CD4-positive, alpha-beta T cell (primary cell): ENCODE results near the gene RIN3. TPM values are rescaled to one million over a fixed set of nuclear protein-coding genes. Genes with fewer than 3 reads are reported as not detected.

Source experiments
- ATAC-seq: fragments of 200-7000 bp; cut with Tn5 transposase; one replicate; pipeline ENCODE4 v1.10.0; 2022; ENCODE audit warnings: mild to moderate bottlenecking; ENCODE audit not compliant: poor library complexity
- CTCF ChIA-PET: fragments of 350-600 bp; sonication (Branson Sonifier 250); formaldehyde crosslinking; loops from one replicate; lab custom pipeline; 2021; ENCODE audit warnings: antibody characterized with exemption, inconsistent platforms; lab: Charles Lee
- POLR2A ChIA-PET: fragments of 350-600 bp; sonication (Branson Sonifier 250); formaldehyde crosslinking; loops from one replicate; lab custom pipeline; 2021; ENCODE audit warnings: antibody characterized with exemption, inconsistent platforms; lab: Charles Lee
- DNase-seq, 14 experiments: peaks; one replicate each; pipeline ENCODE4 v3.0.0-alpha.2; 2013 to 2020; ENCODE audit warnings: mixed read lengths in 2 of 14
- H3K27ac ChIP-seq, 2 donors: one replicate each; pipeline versions ENCODE4 v1.5.1 to v1.7.0; 2013; ENCODE audit warnings: low read length in 2 of 2, low read depth in 1 of 2, mild to moderate bottlenecking in 1 of 2
- H3K27me3 ChIP-seq, 2 experiments: 1 replicate in 1 of 2; 2 replicates in 1 of 2; pipeline versions ENCODE4 v1.6.1 to v1.7.0; 2013; ENCODE audit warnings: low read length in 2 of 2, control low read depth in 1 of 2, mild to moderate bottlenecking in 1 of 2, moderate library complexity in 1 of 2; ENCODE audit not compliant: insufficient read depth in 2 of 2, control insufficient read depth in 1 of 2
- H3K36me3 ChIP-seq: one replicate; pipeline ENCODE4 v1.6.1; 2013; ENCODE audit warnings: low read length, control low read depth; ENCODE audit not compliant: insufficient read depth
- H3K4me1 ChIP-seq: one replicate; pipeline ENCODE4 v1.6.1; 2013; ENCODE audit warnings: low read length, control low read depth; ENCODE audit not compliant: insufficient read depth
- H3K4me3 ChIP-seq: one replicate; pipeline ENCODE4 v1.5.1; 2013; ENCODE audit warnings: mild to moderate bottlenecking, low read length, moderate library complexity
- H3K9me3 ChIP-seq, 2 experiments: 1 replicate in 1 of 2; 2 replicates in 1 of 2; pipeline versions ENCODE4 v1.6.1 to v1.7.0; 2013; ENCODE audit warnings: low read length in 2 of 2, mild to moderate bottlenecking in 2 of 2, control low read depth in 1 of 2, moderate library complexity in 1 of 2; ENCODE audit not compliant: control insufficient read depth in 1 of 2, insufficient read depth in 1 of 2
- H3K27ac Mint-ChIP-seq: one replicate; pipeline ENCODE4 v1.8.0; 2020; ENCODE audit warnings: mixed read lengths
- H3K27me3 Mint-ChIP-seq: one replicate; pipeline ENCODE4 v1.8.0; 2021; ENCODE audit warnings: mixed read lengths
- H3K36me3 Mint-ChIP-seq: one replicate; pipeline ENCODE4 v1.8.0; 2021; ENCODE audit warnings: low read depth, mixed read lengths
- H3K4me1 Mint-ChIP-seq: one replicate; pipeline ENCODE4 v1.8.0; 2021; ENCODE audit warnings: low read depth, mixed read lengths
- H3K4me3 Mint-ChIP-seq: one replicate; pipeline ENCODE4 v1.8.0; 2020; ENCODE audit warnings: mild to moderate bottlenecking, mixed read lengths
- H3K9me3 Mint-ChIP-seq: one replicate; pipeline ENCODE4 v1.8.0; 2020; ENCODE audit warnings: mixed read lengths
- CTCF ChIP-seq: fragments of 200-600 bp; IDR thresholded peaks from one replicate; pipeline ENCODE4 v1.8.0; 2022; ENCODE audit warnings: antibody characterized with exemption, mild to moderate bottlenecking
- intact Hi-C, 2 experiments: fragments of 100-400 bp; cut with DNase I in 1 of 2; cut with micrococcal nuclease in 1 of 2; formaldehyde crosslinking; loops; one replicate each; pipeline versions ENCODE4 v1.15.1 to v1.9.0; 2023 to 2025; cut with DNase I, micrococcal nuclease
- total RNA-seq, 174 experiments: library from RNA in 2 of 174; stranded (reverse) in 2 of 174; gene quantifications; one replicate each; pipeline ENCODE4 v1.2.3 and lab custom pipeline; 2021 to 2026

RIN3 gene
- total RNA-seq, 2 experiments from 2014 or later: 67.9 to 72.2 TPM

DNA sequence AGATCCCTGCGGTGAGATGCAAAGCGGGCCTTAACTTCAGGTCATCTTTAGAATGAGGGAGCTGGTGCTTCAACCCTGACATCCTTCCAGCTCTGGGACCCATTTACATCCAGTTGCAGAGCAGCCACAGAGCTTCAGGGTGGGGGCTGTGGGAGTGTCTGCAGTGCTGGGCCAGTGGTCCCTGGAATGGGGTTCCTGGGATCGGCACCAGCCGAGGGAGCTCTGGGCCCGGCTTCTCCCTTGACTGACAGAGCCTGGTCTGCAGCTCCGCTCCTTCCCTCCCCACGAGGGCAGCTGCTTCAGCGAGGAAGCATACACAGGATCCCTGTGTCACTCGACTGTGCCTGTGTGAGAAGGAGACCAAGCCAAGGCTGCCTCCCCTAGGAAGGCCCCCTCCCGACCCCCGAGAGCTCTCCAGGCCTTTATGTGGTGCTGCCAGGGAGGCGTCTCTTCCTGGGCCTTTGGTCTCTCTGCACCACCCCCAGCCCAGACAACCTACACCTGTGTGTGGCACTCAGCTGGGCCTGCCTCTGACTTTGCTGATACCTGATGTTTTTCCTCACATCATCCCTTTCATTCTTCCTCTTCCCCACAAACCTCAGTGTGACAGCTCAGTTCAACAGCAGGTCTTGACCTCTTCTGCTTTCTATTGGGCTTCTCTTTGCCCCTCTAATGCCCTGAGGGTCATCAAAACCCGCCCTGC lies 48.1 kb upstream of the RIN3 start:
- Histone ChIP-seq H3K4me1 (peaks cover 13% of the 10 kb centered on the region), H3K27me3 (no peaks in the 10 kb centered on the region), H3K9me3 (peaks cover 11 to 13% of the 10 kb centered on the region in 2 experiments), H3K27ac (no peak overlapping the region), H3K4me3 (no peak overlapping the region), H3K36me3 (no peaks in the 10 kb centered on the region)
- H3K27ac Mint-ChIP-seq: no peak overlapping the region
- H3K27me3 Mint-ChIP-seq: no peaks in the 10 kb centered on the region
- ATAC-seq: no peak
- POLR2A ChIA-PET: interaction anchor here (0.6 kb wide), 1 partner anchor 70 kb away, joined by 3 read pairs; no protein-coding TSS in a partner anchor
- intact Hi-C loops: no loop called here
- H3K36me3 Mint-ChIP-seq: no peaks in the 10 kb centered on the region
- no peak overlapping the region for H3K4me3 Mint-ChIP-seq
- TF ChIP-seq CTCF: no peak
- peaks cover 19% of the 10 kb centered on the region for H3K4me1 Mint-ChIP-seq
- peaks cover 4% of the 10 kb centered on the region for H3K9me3 Mint-ChIP-seq
- CTCF ChIA-PET: no interaction called here
- DNase-seq: no peak

DNA sequence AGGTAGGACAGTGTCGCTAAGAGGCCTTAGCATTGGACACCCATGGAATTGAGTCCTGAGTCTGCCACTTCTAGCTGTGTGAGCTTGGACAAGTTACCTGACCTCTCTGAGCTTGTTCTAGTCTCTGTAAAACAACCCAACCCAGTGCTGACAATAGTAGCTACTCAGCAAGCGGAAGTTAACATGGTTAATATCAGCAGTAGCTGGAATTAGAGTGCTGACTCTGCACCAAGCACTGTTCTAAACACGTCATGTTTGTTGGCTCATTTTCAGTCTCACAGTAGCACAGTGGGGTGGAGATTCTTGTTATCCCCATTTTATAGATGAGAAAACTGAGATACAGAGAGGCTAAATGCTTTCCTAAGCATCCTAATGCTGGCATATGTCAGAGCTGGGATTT lies 47.5 kb upstream of the RIN3 start:
- Histone ChIP-seq H3K4me1 (peaks cover 10% of the 10 kb centered on the region), H3K4me3 (no peak overlapping the region), H3K27ac (no peak overlapping the region), H3K36me3 (no peaks in the 10 kb centered on the region), H3K27me3 (no peaks in the 10 kb centered on the region), H3K9me3 (peaks cover 11 to 13% of the 10 kb centered on the region in 2 experiments)
- intact Hi-C loops: no loop called here
- ChIA-PET CTCF (interaction anchor here (0.7 kb wide), 1 partner anchor 137 kb away, joined by 3 read pairs; no protein-coding TSS in a partner anchor), POLR2A (no interaction called here)
- no peak overlapping the region for H3K27ac Mint-ChIP-seq
- peaks cover 17% of the 10 kb centered on the region for H3K4me1 Mint-ChIP-seq
- H3K4me3 Mint-ChIP-seq: no peak overlapping the region
- H3K27me3 Mint-ChIP-seq: no peaks in the 10 kb centered on the region
- H3K36me3 Mint-ChIP-seq: no peaks in the 10 kb centered on the region
- DNase-seq: peak in 2 of 14 experiments; percentile 19 to 29
- no peak for ATAC-seq
- peaks cover 4% of the 10 kb centered on the region for H3K9me3 Mint-ChIP-seq
- no peak for TF ChIP-seq CTCF

- peaks cover 11 to 13% of the 10 kb centered on the region in 2 experiments for H3K9me3 ChIP-seq
- peaks cover 4% of the 10 kb centered on the region for H3K4me1 ChIP-seq
- Mint-ChIP-seq H3K36me3 (no peaks in the 10 kb centered on the region), H3K4me1 (no peaks in the 10 kb centered on the region), H3K27ac (no peak overlapping the region), H3K4me3 (no peak overlapping the region), H3K9me3 (peaks cover 4% of the 10 kb centered on the region), H3K27me3 (no peaks in the 10 kb centered on the region)
- no peak for ATAC-seq
- POLR2A ChIA-PET: no interaction called here
- intact Hi-C loops: no loop called here
- no peak overlapping the region for H3K4me3 ChIP-seq
- H3K27ac ChIP-seq: no peak overlapping the region
- CTCF ChIA-PET: no interaction called here
- H3K27me3 ChIP-seq: no peaks in the 10 kb centered on the region
- no peaks in the 10 kb centered on the region for H3K36me3 ChIP-seq
- no peak for TF ChIP-seq CTCF
- DNase-seq: no peak
Measured at GRCh38 chr14:92469515-92469914, 44.1 kb upstream of the RIN3 start.
